Lower leg skin (tissue), 3 donors: ENCODE measurements around the gene SPATA9.

ENCODE experiments used
- CTCF ChIP-seq, 3 donors: fragments of 450-650 bp; IDR thresholded peaks; one replicate each; pipeline ENCODE4 v1.5.1; 2016; ENCODE audit warnings: antibody characterized with exemption in 3 of 3, mild to moderate bottlenecking in 3 of 3, moderate library complexity in 2 of 3
- POLR2A ChIP-seq, 2 donors: fragments of 450-650 bp; IDR thresholded peaks; one replicate each; pipeline ENCODE4 v1.6.1; 2016 to 2017; ENCODE audit warnings: antibody characterized with exemption in 2 of 2, mild to moderate bottlenecking in 1 of 2, moderate library complexity in 1 of 2

GRCh38 chr5:95630394-95630917 is 52.3 kb downstream of the SPATA9 start:
- TF ChIP-seq CTCF (IDR thresholded peaks at IDR 0.05): no peak
- no peak for TF ChIP-seq POLR2A (IDR thresholded peaks at IDR 0.05)
